H1 (cell line): ENCODE results near the gene NIM1K. TPM values are rescaled to one million over a fixed set of nuclear protein-coding genes. Genes with fewer than 3 reads are reported as not detected.

Source experiments
- CTCF ChIA-PET: fragments of 300-600 bp; sonication (Branson Sonifier 250); formaldehyde crosslinking; loops from one replicate; lab custom pipeline; 2021; ENCODE audit not compliant: partially characterized antibody; lab: Charles Lee
- POLR2A ChIA-PET: fragments of 300-600 bp; sonication (Branson Sonifier 250); formaldehyde crosslinking; loops from one replicate; lab custom pipeline; 2021; ENCODE audit warnings: inconsistent platforms; ENCODE audit not compliant: partially characterized antibody; lab: Charles Lee
- DNase-seq, 2 experiments: peaks; one replicate each; pipeline versions ENCODE4 v3.0.0 to v3.0.0-alpha.2; 2010 to 2022; ENCODE audit warnings: low spot score in 2 of 2, low read depth in 1 of 2, mixed read lengths in 1 of 2
- FAIRE-seq: peaks from 2 replicates; lab custom pipeline; 2011; peaks lifted over from hg19 to GRCh38; lab: Jason Lieb, UNC
- H2AFZ ChIP-seq: 2 replicates; pipeline ENCODE4 v1.8.1; 2012; ENCODE audit warnings: low read length, inconsistent platforms
- H2AK5ac ChIP-seq: 2 replicates; pipeline ENCODE4 v1.6.1; 2013; ENCODE audit warnings: low read depth, low read length
- H2BK120ac ChIP-seq: replicated peaks from 2 replicates; pipeline ENCODE3; 2013; ENCODE audit warnings: low read depth, low read length, inconsistent platforms
- H2BK12ac ChIP-seq: 2 replicates; pipeline ENCODE4 v1.6.1; 2013; ENCODE audit warnings: low read depth, low read length
- H2BK15ac ChIP-seq: 2 replicates; pipeline ENCODE4 v1.6.1; 2013; ENCODE audit warnings: low read length
- H2BK20ac ChIP-seq: 2 replicates; pipeline ENCODE4 v1.6.1; 2013; ENCODE audit warnings: low read length
- H2BK5ac ChIP-seq: 2 replicates; pipeline ENCODE4 v1.6.1; 2013; ENCODE audit warnings: low read depth, low read length
- H3K14ac ChIP-seq: 2 replicates; pipeline ENCODE4 v1.6.1; 2013; ENCODE audit warnings: inconsistent platforms; ENCODE audit not compliant: insufficient read length
- H3K18ac ChIP-seq: 2 replicates; pipeline ENCODE4 v1.6.1; 2013; ENCODE audit warnings: low read length; ENCODE audit errors: extremely low read depth
- H3K23ac ChIP-seq: 2 replicates; pipeline ENCODE4 v1.6.1; 2013; ENCODE audit warnings: inconsistent platforms; ENCODE audit not compliant: insufficient read length
- H3K23me2 ChIP-seq: 2 replicates; pipeline ENCODE4 v1.6.1; 2013; ENCODE audit warnings: low read depth, low read length
- H3K27ac ChIP-seq: 2 replicates; pipeline ENCODE4 v1.6.1; 2011; ENCODE audit warnings: low read depth, low read length, inconsistent platforms
- H3K27me3 ChIP-seq, 4 experiments: replicated peaks in 1 of 4; 1 replicate in 1 of 4; 2 replicates in 3 of 4; pipeline versions ENCODE4 v1.6.1 to v1.8.1; 2011 to 2013; ENCODE audit warnings: low read length in 3 of 4, mild to moderate bottlenecking in 3 of 4, inconsistent platforms in 2 of 4, mixed read lengths in 2 of 4, moderate library complexity in 1 of 4; ENCODE audit not compliant: control insufficient read depth in 3 of 4, insufficient read depth in 3 of 4; ENCODE audit errors: extremely low read depth in 1 of 4
- H3K36me3 ChIP-seq, 4 experiments: 2 replicates each; pipeline versions ENCODE4 v1.6.1 to v1.8.1; 2011 to 2013; ENCODE audit warnings: mild to moderate bottlenecking in 4 of 4, low read length in 3 of 4, moderate library complexity in 2 of 4, control low read depth in 1 of 4, inconsistent platforms in 1 of 4; ENCODE audit not compliant: insufficient read depth in 4 of 4, control insufficient read depth in 2 of 4
- H3K4ac ChIP-seq: replicated peaks from 2 replicates; pipeline ENCODE3; 2013; ENCODE audit warnings: low read length, low read depth, mixed read lengths, inconsistent platforms; ENCODE audit not compliant: insufficient read length
- H3K4me1 ChIP-seq, 4 experiments: replicated peaks in 1 of 4; 1 replicate in 1 of 4; 2 replicates in 3 of 4; pipeline versions ENCODE4 v1.6.1 to v1.8.1; 2011 to 2013; ENCODE audit warnings: low read length in 3 of 4, inconsistent platforms in 2 of 4, mixed read lengths in 1 of 4; ENCODE audit not compliant: insufficient read depth in 4 of 4, control insufficient read depth in 3 of 4
- H3K4me2 ChIP-seq, 2 experiments: 2 replicates each; pipeline versions ENCODE4 v1.6.1 to v1.8.1; 2011 to 2013; ENCODE audit warnings: low read depth in 2 of 2, low read length in 2 of 2, control low read depth in 1 of 2, inconsistent platforms in 1 of 2, mild to moderate bottlenecking in 1 of 2; ENCODE audit not compliant: insufficient read depth in 1 of 2
- H3K4me3 ChIP-seq, 4 experiments: fragments of 200-600, 300-600 bp in 1 of 4; sonication (generic), shearing (Covaris generic), sonication (Bioruptor Twin) in 1 of 4; 2 replicates each; pipeline versions ENCODE4 v1.5.1 to v1.8.1; 2011 to 2016; ENCODE audit warnings: low read length in 4 of 4, low read depth in 3 of 4, control low read depth in 2 of 4, inconsistent platforms in 2 of 4, mild to moderate bottlenecking in 2 of 4, mixed read lengths in 1 of 4, moderate library complexity in 1 of 4; ENCODE audit not compliant: insufficient read depth in 2 of 4; ENCODE audit errors: extremely low read depth in 1 of 4
- H3K56ac ChIP-seq: replicated peaks from 2 replicates; pipeline ENCODE3; 2013; ENCODE audit warnings: low read depth, mild to moderate bottlenecking, mixed read lengths, low read length, inconsistent platforms; ENCODE audit not compliant: insufficient read length
- H3K79me1 ChIP-seq: 2 replicates; pipeline ENCODE4 v1.6.1; 2013; ENCODE audit warnings: low read depth, low read length, control low read depth
- H3K79me2 ChIP-seq, 2 experiments: 2 replicates each; pipeline versions ENCODE4 v1.6.1 to v1.8.1; 2012 to 2013; ENCODE audit warnings: low read length in 2 of 2, mild to moderate bottlenecking in 2 of 2, inconsistent platforms in 1 of 2; ENCODE audit not compliant: insufficient read depth in 2 of 2, control insufficient read depth in 1 of 2
- H3K9ac ChIP-seq, 4 experiments: replicated peaks in 1 of 4; 1 replicate in 1 of 4; 2 replicates in 3 of 4; pipeline versions ENCODE4 v1.6.1 to v1.8.1; 2011 to 2013; ENCODE audit warnings: low read depth in 3 of 4, low read length in 3 of 4, control low read depth in 2 of 4, mild to moderate bottlenecking in 2 of 4, moderate library complexity in 2 of 4, inconsistent platforms in 1 of 4; ENCODE audit errors: extremely low read depth in 1 of 4
- H3K9me3 ChIP-seq, 2 experiments: 2 replicates each; pipeline versions ENCODE4 v1.6.1 to v1.8.1; 2012 to 2013; ENCODE audit warnings: mild to moderate bottlenecking in 2 of 2, moderate library complexity in 2 of 2, control low read depth in 1 of 2, inconsistent platforms in 1 of 2, low read depth in 1 of 2, low read length in 1 of 2, mixed read lengths in 1 of 2; ENCODE audit not compliant: insufficient read depth in 2 of 2
- H4K20me1 ChIP-seq, 2 experiments: replicated peaks in 1 of 2; 2 replicates each; pipeline versions ENCODE3 to v1.8.1; 2011 to 2013; ENCODE audit warnings: inconsistent platforms in 2 of 2, low read length in 2 of 2, mild to moderate bottlenecking in 1 of 2; ENCODE audit not compliant: insufficient read depth in 2 of 2, control insufficient read depth in 1 of 2
- H4K5ac ChIP-seq: 2 replicates; pipeline ENCODE4 v1.6.1; 2013; ENCODE audit warnings: low read length, low read depth, mixed read lengths, inconsistent platforms; ENCODE audit not compliant: insufficient read length
- H4K8ac ChIP-seq: 2 replicates; pipeline ENCODE4 v1.8.0; 2013; ENCODE audit warnings: mild to moderate bottlenecking, moderate library complexity, low read length, inconsistent platforms; ENCODE audit not compliant: insufficient read depth; ENCODE audit errors: extremely low read depth
- H4K91ac ChIP-seq: replicated peaks from 2 replicates; pipeline ENCODE3; 2013; ENCODE audit warnings: low read length, mixed read lengths, inconsistent platforms; ENCODE audit not compliant: insufficient read length
- CBX5 ChIP-seq: fragments of 300-800, 300-1000 bp; sonication (generic); IDR thresholded peaks from 2 replicates; pipeline ENCODE4 v1.7.1; 2016; ENCODE audit warnings: antibody characterized with exemption, low read length, low read depth
- CREB1 ChIP-seq: IDR thresholded peaks from 2 replicates; pipeline ENCODE4 v1.6.1; 2012; ENCODE audit warnings: inconsistent platforms
- GTF2F1 ChIP-seq: IDR thresholded peaks from 2 replicates; pipeline ENCODE4 v1.6.1; 2012; ENCODE audit warnings: low read depth, low read length, improper control_type of control experiment, borderline replicate concordance
- KDM1A ChIP-seq: fragments of 200-600, 300-600 bp; sonication (generic); IDR thresholded peaks from 2 replicates; pipeline ENCODE4 v1.7.1; 2016; ENCODE audit warnings: mild to moderate bottlenecking, low read length, borderline replicate concordance
- NANOG ChIP-seq: IDR thresholded peaks from 2 replicates; pipeline ENCODE4 v1.6.1; 2011; ENCODE audit warnings: low read length, low read depth, mild to moderate bottlenecking, inconsistent platforms; ENCODE audit not compliant: insufficient read depth, poor library complexity, severe bottlenecking
- POLR2A ChIP-seq, 2 experiments: IDR thresholded peaks; 1 replicate in 1 of 2; 2 replicates in 1 of 2; pipeline ENCODE4 v1.6.1; 2011; ENCODE audit warnings: low read depth in 2 of 2, low read length in 2 of 2, mild to moderate bottlenecking in 2 of 2; ENCODE audit errors: control extremely low read depth in 1 of 2
- POLR2AphosphoS5 ChIP-seq: IDR thresholded peaks from 2 replicates; pipeline ENCODE4 v1.6.1; 2011; ENCODE audit warnings: low read depth, low read length
- TEAD4 ChIP-seq: IDR thresholded peaks from 2 replicates; pipeline ENCODE4 v1.6.1; 2012; ENCODE audit warnings: low read depth, low read length, inconsistent platforms, mixed read lengths
- WGBS, 2 experiments: shearing (Covaris generic) in 1 of 2; methylation state at CpG; one replicate each; pipeline versions ENCODE4 v1.1.6 to v1.1.7; 2013 to 2015; ENCODE audit warnings: low lambda C conversion rate in 2 of 2, mixed read lengths in 2 of 2, inconsistent platforms in 1 of 2, low coverage in 1 of 2, missing lambda C conversion rate in 1 of 2; ENCODE audit not compliant: insufficient replicate concordance in 2 of 2, insufficient coverage in 1 of 2, insufficient read length in 1 of 2; ENCODE audit errors: extremely low coverage in 1 of 2, missing lambda C conversion rate in 1 of 2; 5-methylcytosine and 5-hydroxymethylcytosine counted together
- polyA plus RNA-seq, 7 experiments: library from polyadenylated mRNA; depleted of rRNA in 3 of 7; stranded (reverse) in 5 of 7; unstranded in 2 of 7; fragments of >200 nt in 5 of 7; fragments of 200-250 nt in 2 of 7; gene quantifications; 1 replicate in 5 of 7; 2 replicates in 1 of 7; 4 replicates in 1 of 7; pipeline versions ENCODE4 v1.2.1 to v1.2.3, GENCODE V29; 2011 to 2013; ENCODE audit warnings: missing spikeins in 2 of 7, mixed read lengths in 2 of 7
- total RNA-seq: library from RNA; stranded (reverse); fragmentation: NEBNext Ultra II Directional; extraction: Animal tissue kit (Norgen Biotek cat#: 25700); gene quantifications from 2 replicates; pipeline ENCODE4 v1.2.1, GENCODE V29; 2021
- TF ChIP-seq, protein P1 (sequence below), 3 experiments: IDR thresholded peaks; 1 replicate in 2 of 3; 2 replicates in 1 of 3; pipeline versions ENCODE4 v1.5.1 to v1.6.1; 2011; ENCODE audit warnings: low read length in 3 of 3, mild to moderate bottlenecking in 3 of 3, inconsistent platforms in 2 of 3, low read depth in 1 of 3, moderate library complexity in 1 of 3; ENCODE audit not compliant: insufficient read depth in 1 of 3; ENCODE audit errors: control extremely low read depth in 1 of 3

The NIM1K gene
- total and polyA plus RNA-seq, 2 of the 8 experiments (the other 6 are each of a cell fraction or from before 2014, with no cell fraction given) = not detected

DNA sequence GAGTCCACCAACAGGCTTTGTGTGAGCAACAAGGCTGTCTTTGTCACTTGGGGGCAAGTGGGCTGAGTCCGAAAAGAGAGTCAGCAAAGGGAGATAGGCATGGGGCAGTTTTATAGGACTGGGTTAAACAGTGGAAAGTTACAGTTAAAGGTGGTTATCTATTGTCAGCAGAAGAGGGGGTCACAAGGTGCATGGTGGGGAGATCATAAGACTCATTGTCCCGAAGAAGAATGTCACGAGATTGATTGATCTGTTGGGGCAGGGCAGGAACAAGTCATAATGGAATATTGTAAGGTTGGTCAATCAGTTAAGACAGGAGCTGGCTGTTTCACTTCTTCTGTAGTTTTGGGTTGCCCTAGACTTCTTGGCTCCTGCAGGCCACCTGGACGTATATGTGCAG, 128.8 kb downstream of the NIM1K start:
- Histone ChIP-seq H3K27me3 (no peaks in the 10 kb centered on the region), H3K27ac (no peak overlapping the region), H2AK5ac (no peak overlapping the region), H3K23ac (no peak overlapping the region), H4K5ac (no peak overlapping the region), H3K18ac (no peak overlapping the region), H3K4me2 (no peak overlapping the region), H3K9ac (no peak overlapping the region), H2BK120ac (no peak overlapping the region), H3K79me1 (no peaks in the 10 kb centered on the region), H2BK5ac (no peak overlapping the region), H3K56ac (no peak overlapping the region), H3K4ac (no peak overlapping the region), H2BK20ac (no peak overlapping the region), H3K79me2 (no peaks in the 10 kb centered on the region), H3K9me3 (no peaks in the 10 kb centered on the region), H4K91ac (no peak overlapping the region), H3K14ac (no peak overlapping the region), H3K23me2 (no peaks in the 10 kb centered on the region), H3K4me3 (no peak overlapping the region), H2AFZ (no peak overlapping the region), H3K36me3 (no peaks in the 10 kb centered on the region), H3K4me1 (no peaks in the 10 kb centered on the region), H2BK15ac (no peak overlapping the region), H2BK12ac (no peak overlapping the region), H4K8ac (no peak overlapping the region), H4K20me1 (no peaks in the 10 kb centered on the region)
- no peak for DNase-seq
- CTCF ChIA-PET = interaction anchor here (1.6 kb wide), 1 partner anchor 15 kb away, joined by 5 read pairs; no protein-coding TSS in a partner anchor
- POLR2A ChIA-PET = no interaction called here
- whole genome bisulfite sequencing, 2 experiments = 68% methylated on average over 4 of the region's 4 CpGs; no CpG with 5 or more reads in 1 of the 2 experiments
- no peak for FAIRE-seq
- TF ChIP-seq KDM1A (no peak), TEAD4 (no peak), NANOG (no peak), POLR2AphosphoS5 (no peak), GTF2F1 (no peak), POLR2A (IDR thresholded peaks at IDR 0.05; ENCODE audit: control extremely low read depth in 1 of 2, low read depth in 2 of 2, low read length in 2 of 2) (no peak), CBX5 (no peak), CREB1 (no peak)
- TF ChIP-seq, protein P1, sequence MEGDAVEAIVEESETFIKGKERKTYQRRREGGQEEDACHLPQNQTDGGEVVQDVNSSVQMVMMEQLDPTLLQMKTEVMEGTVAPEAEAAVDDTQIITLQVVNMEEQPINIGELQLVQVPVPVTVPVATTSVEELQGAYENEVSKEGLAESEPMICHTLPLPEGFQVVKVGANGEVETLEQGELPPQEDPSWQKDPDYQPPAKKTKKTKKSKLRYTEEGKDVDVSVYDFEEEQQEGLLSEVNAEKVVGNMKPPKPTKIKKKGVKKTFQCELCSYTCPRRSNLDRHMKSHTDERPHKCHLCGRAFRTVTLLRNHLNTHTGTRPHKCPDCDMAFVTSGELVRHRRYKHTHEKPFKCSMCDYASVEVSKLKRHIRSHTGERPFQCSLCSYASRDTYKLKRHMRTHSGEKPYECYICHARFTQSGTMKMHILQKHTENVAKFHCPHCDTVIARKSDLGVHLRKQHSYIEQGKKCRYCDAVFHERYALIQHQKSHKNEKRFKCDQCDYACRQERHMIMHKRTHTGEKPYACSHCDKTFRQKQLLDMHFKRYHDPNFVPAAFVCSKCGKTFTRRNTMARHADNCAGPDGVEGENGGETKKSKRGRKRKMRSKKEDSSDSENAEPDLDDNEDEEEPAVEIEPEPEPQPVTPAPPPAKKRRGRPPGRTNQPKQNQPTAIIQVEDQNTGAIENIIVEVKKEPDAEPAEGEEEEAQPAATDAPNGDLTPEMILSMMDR (IDR thresholded peaks at IDR 0.05; ENCODE audit: control extremely low read depth in 1 of 3, insufficient read depth in 1 of 3, low read depth in 1 of 3, low read length in 3 of 3) = no peak
